ENCODE results near the gene ENTPD5.

- TF ChIP-seq CTCF (IDR thresholded peaks at IDR 0.05) (no peak), MAX (CRISPR knock-in tag; IDR thresholded peaks at IDR 0.05) (no peak), FOXK1 (CRISPR knock-in tag; IDR thresholded peaks at IDR 0.05) (no peak), SMAD4 (CRISPR knock-in tag; IDR thresholded peaks at IDR 0.05) (no peak), GABPB1 (CRISPR knock-in tag; IDR thresholded peaks at IDR 0.05) (no peak), E2F4 (CRISPR knock-in tag; IDR thresholded peaks at IDR 0.05; ENCODE audit: borderline replicate concordance, low read depth) (no peak), IRF2 (CRISPR knock-in tag; IDR thresholded peaks at IDR 0.05; ENCODE audit: borderline replicate concordance, low read depth) (no peak), JUN (CRISPR knock-in tag; IDR thresholded peaks at IDR 0.05) (no peak), CREB1 (CRISPR knock-in tag; IDR thresholded peaks at IDR 0.05) (no peak), NR2C2 (CRISPR knock-in tag; IDR thresholded peaks at IDR 0.05) (no peak), ATF1 (CRISPR knock-in tag; IDR thresholded peaks at IDR 0.05) (no peak)
Observed at GRCh38 chr14:73995977-73996378, 23.1 kb downstream of the ENTPD5 start.

Data from WTC11 (cell line).